Middle frontal gyrus (tissue), 1 donor: ENCODE measurements around the gene ARHGEF4.

Experiments used
- DNase-seq: peaks from one replicate; pipeline ENCODE4 v3.0.0-alpha.2; 2015; ENCODE audit warnings: low spot score; ENCODE audit errors: extremely low spot score

Gene ARHGEF4

GRCh38 chr2:130851624-130852382, 15.1 kb downstream of the ARHGEF4 start:
- DNase-seq = no peak

- no peak for DNase-seq
Observed at GRCh38 chr2:130852521-130853115, 15.9 kb downstream of the ARHGEF4 start.

- DNase-seq = no peak
Observed at GRCh38 chr2:130853391-130853790, 16.7 kb downstream of the ARHGEF4 start.

GRCh38 chr2:130854301-130854700, 17.6 kb downstream of the ARHGEF4 start:
- DNase-seq = no peak

GRCh38 chr2:130864830-130865800, 28.4 kb downstream of the ARHGEF4 start:
- no peak for DNase-seq

- peak; percentile 43 for DNase-seq
Observed at GRCh38 chr2:130869441-130870160, 32.9 kb downstream of the ARHGEF4 start.

- no peak for DNase-seq
Observed at GRCh38 chr2:130870161-130870485, 33.4 kb downstream of the ARHGEF4 start.

- DNase-seq = no peak
Observed at GRCh38 chr2:130870779-130871178, 34.1 kb downstream of the ARHGEF4 start.

- DNase-seq = no peak
Observed at GRCh38 chr2:130871843-130872740, 35.4 kb downstream of the ARHGEF4 start.

- DNase-seq = no peak
Observed at GRCh38 chr2:130872741-130873125, 36.0 kb downstream of the ARHGEF4 start.

- DNase-seq = peak; percentile 68
Observed at GRCh38 chr2:130873700-130874346, 37.1 kb downstream of the ARHGEF4 start.

GRCh38 chr2:130874512-130874911, 37.8 kb downstream of the ARHGEF4 start:
- no peak for DNase-seq

- no peak for DNase-seq
Observed at GRCh38 chr2:130875935-130876334, 39.2 kb downstream of the ARHGEF4 start.

- no peak for DNase-seq
Observed at GRCh38 chr2:130877258-130877657, 40.5 kb downstream of the ARHGEF4 start.

GRCh38 chr2:130878316-130878715, 41.6 kb downstream of the ARHGEF4 start:
- no peak for DNase-seq

GRCh38 chr2:130878933-130879332, 42.2 kb downstream of the ARHGEF4 start:
- DNase-seq = no peak

- no peak for DNase-seq
Observed at GRCh38 chr2:130882111-130882690, 45.5 kb downstream of the ARHGEF4 start.

- no peak for DNase-seq
Observed at GRCh38 chr2:130882991-130883390, 46.3 kb downstream of the ARHGEF4 start.

GRCh38 chr2:130883496-130883895, 46.8 kb downstream of the ARHGEF4 start:
- DNase-seq = no peak
